ENCODE data around the gene PSMC3IP. TPM values are rescaled to one million over a fixed set of nuclear protein-coding genes. Genes with fewer than 3 reads are reported as not detected.
"Not testable (repeated sequence)": the region's sequence is repeated elsewhere in the genome, so short reads cannot be mapped to it uniquely, and the experiment has no call there.

PSMC3IP gene
- total and polyA plus RNA-seq, 12 donors: 1.2 to 7.7 (median 2.0) TPM; not detected in 1

DNA sequence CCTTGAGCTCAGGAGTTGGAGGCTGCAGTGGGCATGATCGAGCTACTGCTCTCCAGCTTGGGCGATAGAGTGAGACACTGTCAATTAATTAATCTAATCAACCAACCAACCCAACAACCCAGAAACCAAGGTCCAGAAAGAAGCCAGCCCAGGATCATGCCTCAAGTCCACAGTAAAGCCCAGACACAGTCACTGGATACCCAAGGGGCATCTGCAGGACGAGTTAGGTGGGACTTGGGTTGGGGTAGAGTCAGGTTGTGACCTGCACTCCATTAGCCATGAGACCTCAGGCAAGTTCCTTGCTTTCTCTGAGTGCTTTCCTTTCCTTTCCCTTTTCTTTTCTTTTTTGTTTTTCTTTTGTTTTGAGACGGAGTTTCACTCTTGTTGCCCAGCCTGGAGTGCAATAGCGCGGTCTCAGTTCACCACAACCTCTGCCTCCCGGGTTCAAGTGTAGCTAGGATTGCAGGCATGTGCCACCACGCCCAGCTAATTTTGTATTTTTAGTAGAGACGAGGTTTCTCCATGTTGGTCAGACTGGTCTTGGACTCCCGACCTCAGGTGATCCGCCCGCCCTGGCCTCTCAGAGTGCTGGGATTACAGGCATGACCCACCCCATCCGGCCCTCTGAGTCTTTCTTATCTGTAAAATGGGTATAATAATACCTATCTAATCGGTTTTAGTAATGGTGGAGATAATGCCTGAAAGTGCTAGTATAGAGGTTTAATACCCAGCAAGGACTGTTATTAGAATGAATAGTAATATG lies 28.4 kb downstream of the PSMC3IP start:
- no peak for DNase-seq
- no peaks in the 10 kb centered on the region for H3K36me3 ChIP-seq (replicated peaks in 1 of 2)
- no peak overlapping the region for H3K4me3 ChIP-seq
- H3K9me3 ChIP-seq (replicated peaks in 1 of 3): no peaks in the 10 kb centered on the region
- 77 to 84% (median 79%) methylated on average over 14 of the region's 14 CpGs for WGBS, 4 donors
- H3K27me3 ChIP-seq: no peaks in the 10 kb centered on the region
- intact Hi-C loops (cut with DNase I): no loop called here
- TF ChIP-seq, protein P1, sequence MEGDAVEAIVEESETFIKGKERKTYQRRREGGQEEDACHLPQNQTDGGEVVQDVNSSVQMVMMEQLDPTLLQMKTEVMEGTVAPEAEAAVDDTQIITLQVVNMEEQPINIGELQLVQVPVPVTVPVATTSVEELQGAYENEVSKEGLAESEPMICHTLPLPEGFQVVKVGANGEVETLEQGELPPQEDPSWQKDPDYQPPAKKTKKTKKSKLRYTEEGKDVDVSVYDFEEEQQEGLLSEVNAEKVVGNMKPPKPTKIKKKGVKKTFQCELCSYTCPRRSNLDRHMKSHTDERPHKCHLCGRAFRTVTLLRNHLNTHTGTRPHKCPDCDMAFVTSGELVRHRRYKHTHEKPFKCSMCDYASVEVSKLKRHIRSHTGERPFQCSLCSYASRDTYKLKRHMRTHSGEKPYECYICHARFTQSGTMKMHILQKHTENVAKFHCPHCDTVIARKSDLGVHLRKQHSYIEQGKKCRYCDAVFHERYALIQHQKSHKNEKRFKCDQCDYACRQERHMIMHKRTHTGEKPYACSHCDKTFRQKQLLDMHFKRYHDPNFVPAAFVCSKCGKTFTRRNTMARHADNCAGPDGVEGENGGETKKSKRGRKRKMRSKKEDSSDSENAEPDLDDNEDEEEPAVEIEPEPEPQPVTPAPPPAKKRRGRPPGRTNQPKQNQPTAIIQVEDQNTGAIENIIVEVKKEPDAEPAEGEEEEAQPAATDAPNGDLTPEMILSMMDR (IDR thresholded peaks at IDR 0.05): no peak
- no peak for TF ChIP-seq POLR2A (IDR thresholded peaks at IDR 0.05)
- H3K4me1 ChIP-seq (replicated peaks in 1 of 2): peaks cover 18 to 20% of the 10 kb centered on the region in 2 donors
- H3K27ac ChIP-seq: no peak overlapping the region

DNA sequence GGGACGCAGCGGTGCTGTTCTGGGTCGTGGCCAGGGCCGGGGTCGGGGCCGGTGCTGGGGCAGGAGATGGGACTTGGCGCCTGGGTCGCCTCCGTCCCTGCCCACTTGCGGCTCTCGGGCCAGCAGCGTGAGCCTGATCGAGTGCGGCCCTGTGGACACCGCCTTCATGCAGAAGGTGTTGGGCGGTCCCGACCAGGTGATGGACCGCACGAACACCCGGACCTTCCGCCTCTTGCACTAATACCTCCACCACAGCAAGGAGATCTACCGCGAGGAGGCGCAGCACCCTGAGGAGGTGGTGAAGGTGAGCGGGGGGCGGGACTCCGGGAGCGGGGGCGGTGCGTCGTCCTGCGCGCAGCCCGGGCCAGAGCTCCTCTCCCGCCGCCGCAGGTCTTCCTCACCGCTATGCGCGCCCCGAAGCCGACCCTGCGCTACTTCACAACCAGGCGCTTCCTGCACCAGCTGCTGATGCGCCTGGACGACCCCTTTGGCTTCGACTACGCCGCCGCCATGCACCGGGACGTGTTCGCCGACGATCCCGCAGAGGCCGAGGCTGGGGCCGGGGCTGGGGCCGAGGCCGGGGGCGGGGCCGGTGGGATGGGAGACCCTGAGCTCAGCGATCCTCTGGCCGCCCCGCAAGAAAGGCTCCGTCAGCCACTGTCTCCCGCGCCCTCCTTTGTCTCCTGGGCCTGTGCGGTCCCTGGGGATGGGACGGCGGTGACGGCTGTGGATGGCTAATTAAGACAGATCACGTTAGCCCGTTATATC lies 29.3 kb downstream of the PSMC3IP start:
- no peak for TF ChIP-seq POLR2A (IDR thresholded peaks at IDR 0.05)
- TF ChIP-seq, protein P1 (IDR thresholded peaks at IDR 0.05): peak in 5 of 6 experiments; percentile 38 to 54 (median 42)
- Histone ChIP-seq H3K9me3 (replicated peaks in 1 of 3) (no peaks in the 10 kb centered on the region), H3K36me3 (replicated peaks in 1 of 2) (peaks cover 0 to 5% of the 10 kb centered on the region in 2 donors), H3K4me1 (replicated peaks in 1 of 2) (peaks cover 9 to 11% of the 10 kb centered on the region in 2 donors), H3K27me3 (no peaks in the 10 kb centered on the region), H3K27ac (no peak overlapping the region), H3K4me3 (peak overlapping the region in 1 of 4 donors; percentile 47)
- peak; percentile 72 to 86 (median 79) for DNase-seq
- intact Hi-C loops (cut with DNase I): no loop called here
- 7 to 53% (median 19%) methylated on average over 3 to 74 of the region's 74 CpGs for WGBS, 4 donors

DNA sequence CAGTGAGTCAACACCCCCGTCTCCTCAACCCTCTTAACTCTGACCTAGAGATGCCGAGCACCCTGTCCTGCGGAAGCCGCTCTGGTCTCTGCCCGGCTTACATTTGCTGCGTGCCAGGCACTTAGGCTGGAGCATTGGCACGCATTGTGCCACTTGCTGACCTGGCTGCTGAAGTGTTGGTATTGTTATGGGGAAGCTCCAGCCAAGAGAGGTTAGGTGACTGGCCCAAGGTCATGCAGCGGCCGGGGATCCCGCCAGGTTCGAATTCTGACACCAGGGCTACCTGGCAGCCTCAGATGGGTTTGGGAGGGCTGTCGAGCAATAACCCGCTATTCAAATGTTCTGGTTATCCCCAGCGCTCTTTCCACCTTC lies 29.8 kb downstream of the PSMC3IP start:
- no peak overlapping the region for H3K4me3 ChIP-seq
- intact Hi-C loops (cut with DNase I): no loop called here
- DNase-seq: no peak
- H3K4me1 ChIP-seq (replicated peaks in 1 of 2): peaks cover 8 to 10% of the 10 kb centered on the region in 2 donors
- no peaks in the 10 kb centered on the region for H3K9me3 ChIP-seq (replicated peaks in 1 of 3)
- peaks cover 0 to 11% of the 10 kb centered on the region in 2 donors for H3K36me3 ChIP-seq (replicated peaks in 1 of 2)
- no peak for TF ChIP-seq POLR2A (IDR thresholded peaks at IDR 0.05)
- TF ChIP-seq, protein P1 (IDR thresholded peaks at IDR 0.05): no peak
- 65 to 85% (median 73%) methylated on average over 12 to 14 of the region's 14 CpGs; no CpG with 5 or more reads in 1 of the 4 donors for WGBS, 4 donors
- no peak overlapping the region for H3K27ac ChIP-seq
- H3K27me3 ChIP-seq: no peaks in the 10 kb centered on the region

DNA sequence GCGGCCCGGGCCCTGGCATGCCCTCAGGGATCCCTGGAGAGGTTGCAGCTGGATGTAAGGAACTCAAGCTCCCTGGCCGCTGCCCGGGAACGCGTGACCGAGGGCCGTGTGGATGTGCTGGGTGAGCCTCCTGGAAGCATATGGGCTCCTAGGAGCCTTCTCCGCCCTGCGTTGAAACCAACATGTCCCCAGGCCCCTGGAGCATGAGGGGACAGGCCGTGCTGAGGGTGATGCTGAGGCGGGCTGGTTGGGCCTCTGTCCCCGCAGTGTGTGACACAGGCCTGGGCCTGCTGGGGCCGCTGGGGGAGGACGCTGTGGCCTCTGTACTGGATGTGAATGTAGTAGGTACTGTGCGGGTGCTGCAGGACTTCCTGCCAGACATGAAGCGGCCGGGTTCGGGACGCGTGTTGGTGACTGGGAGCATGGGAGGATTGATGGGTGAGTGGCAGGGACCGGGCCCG lies 30.5 kb downstream of the PSMC3IP start:
- no peak overlapping the region for H3K27ac ChIP-seq
- TF ChIP-seq, protein P1 (IDR thresholded peaks at IDR 0.05): no peak
- H3K4me1 ChIP-seq (replicated peaks in 1 of 2): peaks cover 8 to 10% of the 10 kb centered on the region in 2 donors
- H3K4me3 ChIP-seq: no peak overlapping the region
- 85 to 96% (median 88%) methylated on average over 15 to 23 of the region's 23 CpGs for WGBS, 4 donors
- H3K9me3 ChIP-seq (replicated peaks in 1 of 3): no peaks in the 10 kb centered on the region
- no peak for DNase-seq
- intact Hi-C loops (cut with DNase I): no loop called here
- H3K36me3 ChIP-seq (replicated peaks in 1 of 2): peaks cover 0 to 18% of the 10 kb centered on the region in 2 donors
- H3K27me3 ChIP-seq: no peaks in the 10 kb centered on the region

DNA sequence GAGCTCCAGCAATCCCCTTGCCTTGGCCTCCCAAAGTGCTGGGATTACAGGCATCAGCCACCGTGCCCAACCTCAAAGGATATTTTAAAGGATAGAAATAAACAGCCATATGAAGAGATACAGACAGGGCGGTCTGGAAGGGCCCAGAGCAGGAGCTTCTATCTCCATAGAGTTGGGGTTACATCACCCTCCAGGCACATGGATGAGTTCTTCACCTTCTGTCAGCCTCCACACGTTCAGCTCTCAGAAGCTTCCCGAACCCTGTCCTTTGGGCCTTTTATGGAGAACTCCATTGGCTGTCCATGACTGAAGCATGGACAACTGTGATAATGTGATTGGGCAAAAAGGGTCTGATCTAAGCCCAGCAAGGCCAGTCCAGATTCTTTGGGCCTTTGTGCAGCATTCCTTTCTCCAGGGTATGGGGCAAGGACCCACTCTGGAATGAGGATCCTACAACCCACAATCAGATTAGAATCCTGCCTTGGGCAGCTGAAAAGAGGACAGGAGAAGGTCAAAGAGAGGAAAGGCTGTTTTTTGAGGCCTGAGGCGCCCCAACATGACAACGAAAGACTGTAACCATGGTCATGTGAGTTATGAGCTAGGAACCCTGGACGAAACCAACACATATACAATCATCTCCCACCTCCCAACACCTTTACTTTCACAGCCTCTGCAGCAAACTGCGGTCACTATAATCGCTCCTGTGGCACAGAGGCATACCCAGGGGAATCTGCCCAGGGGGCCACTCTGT lies 31.6 kb downstream of the PSMC3IP start:
- intact Hi-C loops (cut with DNase I); H3K27ac ChIP-seq; H3K27me3 ChIP-seq; H3K4me3 ChIP-seq; DNase-seq; H3K9me3 ChIP-seq (replicated peaks in 1 of 3): not testable (repeated sequence)
- 84 to 89% (median 88%) methylated on average over 8 to 9 of the region's 9 CpGs for WGBS, 4 donors
- Histone ChIP-seq H3K4me1 (replicated peaks in 1 of 2) (peaks cover 8 to 10% of the 10 kb centered on the region in 2 donors), H3K36me3 (replicated peaks in 1 of 2) (peaks cover 0 to 28% of the 10 kb centered on the region in 2 donors)

Data from adrenal gland (tissue), 12 donors.